IMR-90 (cell line): Measurements from ENCODE around the gene PTPN23. TPM values are rescaled to one million over a fixed set of nuclear protein-coding genes. Genes with fewer than 3 reads are reported as not detected.

Source experiments
- BHLHE40 ChIP-seq: fragments of 150-350 bp; IDR thresholded peaks from 2 replicates; pipeline ENCODE4 v1.6.1; 2016; ENCODE audit warnings: mild to moderate bottlenecking, low read depth, low read length
- CEBPB ChIP-seq: IDR thresholded peaks from 2 replicates; pipeline ENCODE4 v1.6.1; 2012; ENCODE audit warnings: low read depth, low read length, improper control_type of control experiment
- CTCF ChIP-seq: conservative IDR thresholded peaks from 2 replicates; pipeline ENCODE4 v1.5.1; 2012; ENCODE audit warnings: mild to moderate bottlenecking, low read depth, low read length, improper control_type of control experiment
- FOS ChIP-seq: fragments of 150-350 bp; IDR thresholded peaks from 2 replicates; pipeline ENCODE4 v1.6.1; 2016; ENCODE audit warnings: low read depth, low read length
- polyA plus RNA-seq, 3 experiments: library from polyadenylated mRNA; depleted of rRNA; stranded (reverse); fragments of >200 nt; gene quantifications; 2 replicates each; pipeline ENCODE4 v1.2.3, GENCODE V29; 2012; ENCODE audit warnings: low replicate concordance in 1 of 3
- total RNA-seq: library from RNA; depleted of rRNA; stranded (reverse); fragments of >200 nt; gene quantifications from 2 replicates; pipeline ENCODE4 v1.2.3, GENCODE V29; 2012

Gene PTPN23
- total and polyA plus RNA-seq, 2 of the 4 experiments (the other 2 are of a cell fraction), result 4.5 to 15.1 TPM

DNA sequence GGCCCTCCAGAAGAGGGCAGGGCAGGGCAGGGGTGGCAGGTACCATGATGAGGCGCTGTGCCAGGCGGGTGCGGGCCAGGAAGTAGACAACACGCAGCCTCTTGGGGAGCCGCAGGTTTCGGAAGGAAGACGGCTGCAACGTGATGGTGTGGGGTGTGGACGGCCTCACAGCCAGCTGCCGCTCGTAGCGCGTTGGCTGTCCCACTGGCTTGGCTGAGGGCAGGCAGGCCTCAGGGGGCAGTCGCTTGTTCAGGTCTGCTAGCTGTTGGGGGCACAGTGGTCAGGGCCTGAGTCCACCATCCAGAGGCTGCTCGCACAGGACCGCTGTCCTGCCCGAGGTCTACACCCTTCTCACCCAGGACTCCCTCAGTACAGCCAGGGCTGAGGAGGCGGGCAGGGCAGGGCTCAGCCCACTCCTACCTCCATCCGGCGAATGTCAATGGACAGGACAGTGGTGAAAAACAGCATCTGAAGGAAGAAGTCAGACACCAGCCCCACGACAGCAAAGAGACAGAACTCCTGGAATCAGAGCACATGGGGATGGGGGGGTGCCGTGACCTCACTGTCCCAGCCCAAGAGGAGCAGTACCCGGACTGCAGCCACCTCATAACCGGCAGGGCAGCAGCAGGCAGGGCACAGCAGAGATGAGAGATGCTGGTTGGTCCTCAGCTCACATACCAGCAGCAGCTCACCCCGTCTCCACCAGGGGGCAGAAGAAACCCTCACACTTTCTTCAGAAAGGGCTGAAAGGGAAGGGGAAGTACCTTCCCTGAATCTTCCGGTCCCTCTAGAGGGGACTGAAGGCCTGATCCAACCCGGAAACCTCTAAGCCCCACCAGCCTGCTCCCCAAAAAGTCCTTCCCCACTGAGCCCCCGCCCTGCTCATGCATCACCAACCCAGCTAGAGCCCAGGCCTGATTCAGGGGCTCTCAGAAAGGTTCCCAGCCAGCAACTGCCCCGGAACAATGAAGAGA lies 40.0 kb downstream of the PTPN23 start (continued):
- peak; percentile 96 for TF ChIP-seq CTCF
- peak; percentile 66; the same call in 1 of the 2 replicates for TF ChIP-seq BHLHE40
- TF ChIP-seq CEBPB, result no peak
- TF ChIP-seq FOS, result no peak
